ENCODE data around the gene UBE2S.
"Not testable (repeated sequence)": the region's sequence is repeated elsewhere in the genome, so short reads cannot be mapped to it uniquely, and the experiment has no call there.

UBE2S gene

DNA sequence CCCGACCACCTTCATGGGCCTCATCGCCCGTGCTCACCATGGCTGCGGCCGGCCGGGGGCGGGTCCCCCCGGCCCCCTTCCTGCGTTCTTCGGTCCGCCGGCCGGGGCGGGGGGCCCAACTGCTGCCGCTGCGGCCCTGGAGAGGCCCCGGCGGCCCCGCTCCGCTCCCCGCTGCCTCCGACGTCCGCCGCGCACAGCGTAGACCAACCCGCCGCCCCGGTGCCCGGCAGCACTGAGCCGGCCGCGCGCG is at the start of gene UBE2S:
UBE2S (minus strand) TSS at position 239 of the 250 bp plus-strand sequence; CDS start at position 40, 199 bp downstream.
- DNase-seq, result not testable (repeated sequence)

DNA sequence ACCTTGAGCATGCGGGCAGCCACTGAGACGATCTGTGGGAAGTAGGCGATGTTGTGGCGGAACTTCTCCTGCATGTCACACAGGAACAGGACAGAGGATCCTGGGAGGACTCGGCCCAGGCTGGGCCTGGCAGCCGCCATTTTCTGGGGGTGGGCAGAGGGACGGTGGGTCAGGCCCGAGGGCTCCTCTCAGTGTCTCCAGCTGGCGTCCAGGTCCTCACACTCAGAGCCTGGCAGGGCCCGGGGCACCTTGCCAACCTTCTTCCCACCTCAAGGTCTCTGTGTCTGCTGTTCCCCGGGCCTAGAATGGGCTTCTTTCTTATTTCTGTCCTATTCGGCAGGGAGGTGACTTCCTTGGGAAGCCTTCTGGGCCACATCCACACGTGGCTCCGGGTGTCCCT is 48.8 kb upstream of the UBE2S start:
- no peak for DNase-seq

DNA sequence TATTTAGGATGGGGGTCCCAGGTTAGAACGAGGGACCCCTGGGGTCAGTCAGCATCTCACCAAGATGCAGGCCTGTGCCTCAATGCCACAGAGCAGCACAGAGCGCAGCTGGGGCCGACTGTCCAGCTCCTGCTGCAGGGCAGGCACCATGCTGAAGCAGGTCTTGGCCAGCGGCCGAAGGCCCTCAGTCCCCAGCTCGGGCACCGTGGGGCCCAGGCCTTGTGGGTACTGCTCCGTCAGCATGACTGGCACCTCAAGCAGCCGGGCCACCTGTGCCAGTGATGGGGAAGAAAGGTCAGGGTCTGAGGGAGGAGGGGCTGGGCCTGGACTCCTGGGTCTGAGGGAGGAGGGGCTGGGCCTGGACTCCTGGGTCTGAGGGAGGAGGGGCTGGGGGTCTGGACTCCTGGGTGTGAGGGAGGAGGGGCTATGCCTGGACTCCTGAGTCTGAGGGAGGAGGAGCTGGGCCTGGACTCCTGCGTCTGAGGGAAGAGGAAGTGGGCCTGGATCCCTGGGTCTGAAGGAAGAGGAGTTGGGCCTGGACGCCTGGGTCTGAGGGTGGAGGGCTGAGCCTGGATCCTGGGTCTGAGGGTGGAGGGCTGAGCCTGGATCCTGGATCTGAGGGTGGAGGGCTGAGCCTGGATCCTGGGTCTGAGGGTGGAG is 48.1 kb upstream of the UBE2S start:
- DNase-seq, result no peak

DNA sequence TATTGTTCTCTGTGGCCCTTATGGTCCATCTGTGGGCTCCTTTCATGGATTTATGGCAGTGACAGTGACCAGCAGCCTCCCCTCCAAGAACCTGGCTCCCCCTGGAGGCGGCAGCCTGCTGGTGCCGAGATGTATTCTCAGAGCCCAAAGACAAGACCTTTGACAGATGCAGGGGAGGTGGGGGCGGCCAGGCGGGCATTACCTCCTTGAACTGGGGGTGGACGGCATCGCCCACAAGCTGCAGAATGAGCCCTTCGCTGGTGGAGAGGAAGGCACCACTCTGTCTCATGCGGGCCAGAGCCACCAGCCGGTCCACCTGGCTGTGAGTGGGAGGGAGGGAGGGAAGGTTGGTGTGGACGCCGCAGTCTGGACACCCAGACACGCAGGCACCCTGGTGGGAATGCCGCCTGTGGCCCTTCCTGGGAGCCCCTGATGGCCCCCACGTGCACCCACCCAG is 47.2 kb upstream of the UBE2S start:
- no peak for DNase-seq

DNA sequence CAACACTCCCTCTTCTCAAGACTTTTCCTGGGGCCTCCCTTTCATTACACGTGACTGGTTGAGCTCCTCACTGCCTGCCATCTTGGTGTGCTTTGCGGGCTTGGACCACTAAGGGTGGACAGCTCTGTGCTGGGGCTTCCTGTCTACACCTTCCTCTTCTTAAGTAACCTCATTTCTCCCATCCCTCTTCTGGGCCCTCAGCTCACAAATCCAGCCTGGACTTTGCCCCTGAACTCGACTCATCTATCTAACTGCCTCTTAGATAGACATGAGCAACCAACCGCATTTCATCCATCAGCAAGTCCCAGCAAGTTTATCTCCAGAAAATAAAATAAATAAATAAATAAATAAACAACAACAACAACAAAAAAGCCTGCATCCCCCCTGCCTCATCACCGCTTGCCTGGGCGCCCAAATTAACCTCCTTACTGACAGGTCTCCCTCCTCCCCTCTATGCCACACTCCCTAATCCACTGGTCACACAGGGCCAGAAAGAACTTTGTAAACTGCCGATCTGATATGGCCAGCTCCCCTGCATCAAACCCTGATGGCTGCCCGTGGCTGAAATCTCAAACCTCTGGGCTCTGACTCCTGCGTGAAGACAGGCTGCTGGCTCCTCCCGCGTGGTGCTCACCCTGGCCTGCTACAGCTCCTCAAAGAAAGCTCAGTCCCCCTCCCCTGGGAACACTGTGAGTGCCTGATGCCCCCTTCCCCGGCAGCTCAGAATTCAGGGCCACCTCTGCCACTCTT is 46.1 kb upstream of the UBE2S start:
- no peak for DNase-seq

DNA sequence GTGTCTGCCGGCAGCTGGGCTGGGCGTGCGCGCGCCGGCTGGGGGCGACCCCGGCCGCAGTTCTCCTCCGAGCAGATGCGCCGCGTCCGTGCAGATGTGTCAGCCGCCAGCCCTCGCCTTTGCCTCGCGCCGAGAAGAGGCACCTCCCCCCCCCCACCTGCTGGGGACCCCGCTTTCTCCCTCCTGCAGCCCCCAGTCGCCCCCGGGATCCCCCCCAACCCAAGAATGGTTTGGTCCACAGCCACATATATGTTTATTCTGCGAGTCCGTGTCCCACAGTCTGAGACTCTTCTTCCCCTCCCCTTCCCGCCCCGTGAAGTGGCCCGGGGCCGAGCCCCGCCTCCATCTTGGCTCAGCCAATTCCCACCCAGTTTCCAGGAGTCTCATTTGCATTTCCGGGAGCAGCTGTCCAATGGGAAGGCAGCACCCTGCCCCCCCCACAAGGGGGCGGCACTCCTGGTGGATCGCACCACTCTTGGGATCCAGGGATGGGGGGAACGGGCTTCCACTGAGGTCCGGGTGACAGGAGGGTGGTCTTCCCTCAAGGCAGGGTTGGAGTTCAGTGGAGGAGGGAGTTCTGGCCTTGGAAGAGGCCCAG is 45.3 kb upstream of the UBE2S start:
- peak; percentile 81 for DNase-seq

DNA sequence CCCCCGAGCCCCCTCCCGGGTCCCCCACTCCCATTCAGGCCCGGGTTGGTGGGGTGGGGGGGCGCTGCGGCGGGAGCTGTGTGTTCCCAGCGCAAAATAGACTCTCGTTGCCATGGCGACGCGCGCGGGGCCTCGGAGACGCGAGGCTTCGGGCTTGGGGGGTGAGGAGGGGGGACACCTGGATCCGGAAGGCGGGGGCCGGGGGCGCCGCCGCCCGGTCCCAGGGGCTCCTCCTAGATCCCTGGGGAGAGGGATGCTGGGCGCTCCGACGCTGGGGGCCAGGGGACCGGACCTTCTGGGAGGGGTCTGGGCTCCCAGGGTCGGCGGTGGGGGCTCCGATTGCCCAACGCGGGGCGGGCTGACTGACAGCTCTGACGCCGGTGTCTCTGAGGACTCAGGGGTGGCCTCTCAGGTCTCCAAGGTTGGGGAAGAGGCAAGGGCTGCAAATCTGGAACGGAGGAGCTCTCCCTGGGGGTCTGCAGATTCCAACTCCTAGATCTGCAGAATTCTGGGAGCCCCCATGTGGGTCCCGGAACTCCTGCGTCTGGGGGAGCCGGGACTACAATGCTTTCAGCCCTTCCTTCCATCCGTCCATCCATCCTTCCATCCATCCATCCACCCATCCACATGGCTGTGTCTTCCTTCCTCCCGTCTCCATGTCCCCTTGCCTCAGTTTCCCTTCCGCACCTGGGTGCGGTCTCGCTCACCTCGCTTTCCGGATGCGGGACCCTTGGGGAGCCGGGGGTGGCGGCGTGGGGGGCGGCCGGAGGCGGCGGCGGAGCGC is 44.6 kb upstream of the UBE2S start:
- no peak for DNase-seq

DNA sequence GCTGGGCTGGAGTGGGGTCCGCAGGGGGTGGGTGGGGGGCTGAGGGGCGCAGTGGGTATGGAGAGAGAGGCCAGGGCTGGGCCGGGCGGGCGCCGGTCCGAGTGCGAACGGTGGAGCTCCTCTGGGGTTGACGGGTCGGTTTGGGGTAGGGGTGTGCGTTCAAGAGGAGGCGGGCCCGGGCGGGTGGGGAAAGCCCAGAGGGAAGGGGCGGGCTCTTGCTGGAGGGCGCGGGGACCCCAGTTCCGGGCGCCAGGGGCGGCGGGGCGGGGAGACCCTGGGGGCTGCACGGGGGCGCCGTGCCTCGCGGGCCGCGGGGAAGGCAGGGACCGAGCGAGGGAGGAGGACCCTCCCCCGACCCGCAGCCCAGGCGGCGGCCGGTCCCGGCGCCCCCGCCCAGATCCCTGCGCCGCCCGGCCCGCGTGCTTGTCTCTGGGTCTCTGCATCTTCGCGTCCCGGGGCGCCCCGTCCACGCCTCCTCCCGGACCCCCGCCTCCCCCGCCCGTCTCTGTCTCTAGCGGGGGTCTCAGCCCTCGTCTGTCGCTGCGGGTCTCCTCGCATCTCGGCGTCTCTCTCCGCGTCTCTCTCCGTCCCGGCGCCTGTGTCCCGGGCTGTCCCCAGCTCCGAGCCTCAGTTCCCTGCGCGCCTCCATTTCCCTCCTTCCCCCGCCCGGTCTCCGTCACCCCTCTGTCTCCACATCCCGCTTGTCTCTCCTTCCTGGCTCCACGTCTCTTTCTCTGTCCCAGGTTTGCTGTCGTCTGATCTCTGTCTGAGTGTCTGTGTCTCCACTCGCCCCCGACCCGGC is 43.8 kb upstream of the UBE2S start:
- no peak for DNase-seq

DNA sequence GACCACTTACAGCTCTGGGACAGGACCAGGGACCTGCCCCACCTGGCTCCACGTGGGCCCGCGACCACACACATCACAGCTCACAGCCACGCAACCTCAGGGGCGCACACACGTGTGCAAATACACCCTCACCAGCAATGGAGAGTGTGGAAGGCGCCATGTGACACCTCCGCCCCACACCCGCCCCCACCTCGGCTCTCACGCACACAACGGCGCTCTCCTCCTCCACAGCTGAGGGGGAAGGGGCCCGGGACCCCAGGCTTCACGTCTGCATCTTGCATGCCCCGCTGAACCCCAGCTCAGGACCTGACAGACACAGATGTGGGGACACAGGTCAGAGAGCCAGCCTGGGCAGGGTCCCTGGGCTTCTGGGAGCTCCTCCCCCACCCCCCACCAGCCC is 41.9 kb upstream of the UBE2S start:
- DNase-seq, result no peak

DNA sequence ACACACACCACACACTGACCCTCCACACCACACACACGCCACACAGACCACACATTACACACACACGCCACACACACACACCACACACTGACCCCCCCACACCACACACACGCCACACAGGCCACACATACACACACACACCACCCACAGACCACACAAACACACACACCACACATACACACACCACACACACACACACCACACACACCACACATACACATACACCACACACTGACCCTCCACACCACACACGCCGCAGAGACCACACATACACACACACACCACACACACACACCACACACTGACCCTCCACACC is 40.5 kb upstream of the UBE2S start:
- DNase-seq, result not testable (repeated sequence)

DNA sequence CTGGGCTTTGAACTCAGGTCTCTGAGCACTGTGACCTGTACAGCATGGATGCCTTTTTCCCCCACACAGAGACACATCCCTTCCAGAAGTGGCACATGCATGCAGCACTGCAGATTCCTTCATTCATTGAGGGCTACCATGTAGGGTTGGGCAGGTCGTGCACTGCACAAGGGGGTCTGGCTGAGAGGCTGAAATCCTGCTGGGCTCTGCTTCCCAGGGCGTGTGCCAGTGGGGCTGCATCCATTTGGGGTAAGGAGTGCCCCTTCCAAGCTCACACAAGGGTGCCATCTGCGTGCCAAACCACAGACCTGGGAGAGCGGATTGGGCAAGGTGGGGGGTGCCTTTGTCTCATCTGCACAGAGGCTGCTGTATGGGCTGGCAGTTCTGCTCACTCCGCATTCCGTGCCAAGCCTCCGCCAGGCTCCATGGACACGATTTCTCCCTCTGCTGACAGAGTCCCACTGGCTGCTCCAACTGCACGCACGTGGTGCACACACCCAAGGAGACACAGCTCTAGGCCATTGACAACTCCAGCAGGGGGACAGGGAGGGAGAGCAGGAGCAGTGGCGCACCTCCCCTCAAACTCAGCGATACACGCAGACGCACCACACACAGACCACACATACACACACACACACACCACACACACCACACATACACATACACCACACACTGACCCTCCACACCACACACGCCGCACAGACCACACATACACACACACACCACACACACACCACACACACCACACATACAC is 40.0 kb upstream of the UBE2S start:
- peak; percentile 29 for DNase-seq

DNA sequence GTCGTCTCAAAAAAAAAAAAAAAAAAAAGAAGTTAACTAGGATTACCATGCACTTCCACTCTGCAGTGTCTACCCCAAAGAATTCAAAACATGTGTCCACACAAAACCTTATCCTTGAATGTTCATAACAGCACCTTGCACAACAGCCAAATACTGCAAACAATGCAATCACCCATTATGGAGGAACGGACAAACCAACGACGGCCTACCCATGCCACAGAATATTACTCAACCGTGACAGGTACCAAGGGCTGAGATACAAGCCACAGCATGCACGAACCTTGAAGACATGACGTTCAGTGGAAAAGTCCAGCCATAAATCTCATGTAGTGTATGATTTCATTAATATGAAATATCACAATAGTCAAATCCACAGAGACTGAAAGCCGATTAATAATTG is 38.5 kb upstream of the UBE2S start:
- DNase-seq, result no peak

DNA sequence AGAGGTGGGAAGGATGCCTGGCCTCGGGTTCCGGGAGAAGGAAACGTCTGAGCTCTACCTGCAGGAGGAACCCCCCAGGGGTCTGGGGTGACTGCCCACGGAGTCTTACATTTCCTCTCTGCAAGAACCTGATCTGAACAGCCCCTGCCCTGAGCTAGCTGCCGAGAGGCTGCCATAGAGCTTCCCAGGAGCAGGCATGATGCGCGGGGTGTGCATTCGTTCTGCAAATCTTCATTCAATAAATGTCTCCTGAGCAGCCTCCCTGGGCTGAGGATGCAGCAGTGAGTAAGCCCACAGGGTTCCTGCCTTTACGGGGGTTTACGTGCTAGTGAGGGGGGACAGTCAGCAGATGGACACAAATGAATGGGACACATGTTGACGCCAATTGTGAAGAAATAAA is 37.1 kb upstream of the UBE2S start:
- no peak for DNase-seq

DNA sequence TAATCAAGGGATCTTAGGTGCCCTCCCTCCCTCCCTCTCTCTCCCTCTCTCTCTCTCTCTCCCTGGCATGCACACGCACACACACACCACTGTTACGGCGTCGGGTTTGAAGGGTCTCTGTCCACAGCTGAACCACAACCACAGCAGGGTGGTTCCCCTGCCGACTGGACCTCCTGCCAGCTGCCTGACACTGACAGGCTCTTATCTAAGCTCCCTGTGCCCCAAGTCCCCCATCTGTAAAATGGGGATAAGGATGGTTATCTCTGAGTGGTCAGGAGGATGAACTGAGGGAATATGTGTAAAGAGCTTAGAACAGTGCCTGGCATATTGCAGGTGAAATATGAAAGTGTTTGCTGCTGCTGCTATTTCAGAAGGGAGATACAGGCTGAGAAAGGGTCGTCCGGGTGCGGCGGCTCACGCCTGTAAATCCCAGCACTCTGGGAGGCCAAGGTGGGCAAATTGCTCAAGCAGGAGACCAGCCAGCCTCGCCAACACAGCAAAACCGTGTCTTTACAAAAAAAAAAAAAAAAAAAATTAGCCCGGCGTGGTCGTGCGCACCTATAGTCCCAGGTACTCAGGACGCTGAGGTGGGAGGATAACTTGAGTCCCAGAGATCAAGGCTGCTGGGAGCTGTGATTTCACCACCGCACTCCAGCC is 36.4 kb upstream of the UBE2S start:
- DNase-seq, result no peak

DNA sequence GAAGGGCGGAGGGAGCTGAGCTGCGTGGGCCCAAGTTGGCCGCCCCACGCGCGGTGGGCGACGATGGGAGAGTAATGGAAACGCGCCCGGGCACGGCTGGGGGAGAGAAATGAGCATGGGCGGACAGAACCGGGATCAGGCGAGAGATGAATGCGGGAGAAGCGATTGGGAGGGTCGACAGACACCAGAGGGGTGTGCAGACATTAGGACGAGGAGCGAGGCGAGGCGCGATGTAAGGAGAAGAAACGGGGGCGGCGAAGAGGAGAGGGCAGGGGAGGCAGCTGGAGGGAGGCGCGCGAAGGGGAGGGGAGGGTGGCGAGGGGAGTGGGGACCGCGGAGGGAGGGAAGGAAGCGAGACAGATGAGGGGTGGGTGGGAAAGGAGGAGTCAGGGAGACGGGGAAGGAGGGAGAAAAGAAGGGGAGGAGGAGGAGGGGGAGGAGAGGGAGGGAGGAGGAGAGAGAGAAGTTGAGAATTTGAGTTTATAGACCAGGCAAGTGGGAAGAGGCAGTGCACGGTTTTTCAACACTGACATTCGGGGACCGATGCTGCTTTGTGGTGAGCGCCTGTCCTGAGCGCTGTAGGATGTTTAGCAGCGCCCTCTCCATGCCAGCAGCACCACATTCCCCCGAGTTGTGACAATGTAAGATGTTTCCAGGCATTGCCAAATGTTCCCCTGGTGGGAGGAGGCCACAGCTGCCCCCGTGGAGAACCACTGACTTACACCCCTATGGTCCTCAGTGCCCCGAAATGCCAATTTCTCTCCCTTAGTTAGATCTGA is 35.6 kb upstream of the UBE2S start, which contains the start of gene SHISA7:
SHISA7 (minus strand) TSS at position 256 of the 779 bp plus-strand sequence. CDS start 437 bp downstream, outside the sequence.
- no peak for DNase-seq

DNA sequence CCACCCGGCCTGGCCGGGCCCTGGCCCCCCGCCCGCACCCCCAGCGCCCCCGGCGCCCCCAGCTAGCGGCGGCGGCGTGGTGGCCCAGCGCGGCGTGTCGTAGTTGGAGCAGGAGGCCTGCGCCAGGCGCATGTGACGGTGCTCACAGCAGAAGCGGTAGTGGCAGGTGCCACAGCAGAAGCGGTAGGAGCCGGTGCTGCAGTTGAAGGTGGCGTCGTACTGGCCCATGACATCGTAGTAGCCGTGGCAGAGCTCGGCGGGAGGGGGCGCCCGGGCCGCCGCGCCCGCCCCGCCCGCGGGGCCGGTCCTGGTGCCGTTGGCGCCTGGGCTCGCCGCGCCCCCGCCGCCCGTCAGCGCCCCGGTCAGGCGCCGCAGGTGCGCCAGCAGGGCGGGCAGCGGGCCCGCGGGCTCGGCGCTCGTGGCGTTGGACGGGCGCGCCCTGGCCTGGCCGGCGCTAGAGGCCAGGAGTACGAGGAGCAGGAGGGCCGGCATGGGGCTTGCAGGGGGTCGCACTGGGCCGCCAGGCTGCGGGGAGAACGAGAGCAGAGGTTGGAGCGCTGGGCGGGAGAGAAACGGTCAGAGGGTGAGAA is 34.9 kb upstream of the UBE2S start:
- no peak for DNase-seq

DNA sequence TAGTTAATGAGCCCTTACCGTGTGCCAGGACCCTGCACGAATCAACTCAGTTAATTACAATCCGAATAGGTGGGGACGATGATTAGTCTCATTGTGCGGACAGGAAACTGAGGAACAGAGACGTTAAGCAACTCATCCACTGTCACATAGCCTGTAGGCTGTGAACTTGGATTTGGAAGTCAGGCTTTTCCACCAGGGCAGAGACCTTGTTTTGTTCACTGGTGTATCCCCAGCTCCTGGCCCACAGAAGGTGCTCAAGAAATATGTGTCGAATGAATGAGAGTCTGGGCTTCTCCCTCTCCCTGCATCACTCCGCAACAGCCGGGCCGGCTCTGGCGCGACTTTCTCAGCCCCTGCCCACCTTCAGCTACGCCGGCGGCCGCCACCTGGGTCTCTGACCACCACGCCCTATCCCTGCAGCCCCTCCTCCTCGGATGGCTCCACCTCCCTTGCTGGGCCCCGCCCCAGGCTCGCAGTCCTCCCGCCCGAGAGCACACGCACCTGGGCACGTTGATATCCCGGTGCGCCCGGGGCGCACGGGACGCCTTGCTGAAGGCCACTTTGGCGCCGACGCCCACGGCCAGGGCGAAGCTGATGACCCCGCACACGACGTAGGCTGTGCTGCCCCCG is 34.2 kb upstream of the UBE2S start:
- peak; percentile 32 for DNase-seq

DNA sequence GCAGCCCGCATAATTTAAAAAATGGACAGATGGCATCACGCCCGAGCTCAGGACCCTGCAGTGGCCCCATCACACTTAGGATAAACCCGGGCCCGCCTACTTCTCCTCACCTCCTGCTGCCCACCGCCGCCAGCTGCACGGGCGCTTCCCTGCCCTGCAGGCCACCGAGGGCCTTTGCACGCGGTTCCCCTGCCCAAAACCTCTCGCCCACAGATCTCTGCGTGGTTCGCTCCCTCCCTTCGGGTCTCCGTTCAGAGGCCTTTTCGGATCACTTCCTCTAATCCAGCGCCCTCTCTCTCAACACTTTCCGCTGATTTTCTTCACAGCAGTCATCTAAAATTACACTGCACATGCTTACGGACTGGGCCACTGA is 33.7 kb upstream of the UBE2S start:
- no peak for DNase-seq

DNA sequence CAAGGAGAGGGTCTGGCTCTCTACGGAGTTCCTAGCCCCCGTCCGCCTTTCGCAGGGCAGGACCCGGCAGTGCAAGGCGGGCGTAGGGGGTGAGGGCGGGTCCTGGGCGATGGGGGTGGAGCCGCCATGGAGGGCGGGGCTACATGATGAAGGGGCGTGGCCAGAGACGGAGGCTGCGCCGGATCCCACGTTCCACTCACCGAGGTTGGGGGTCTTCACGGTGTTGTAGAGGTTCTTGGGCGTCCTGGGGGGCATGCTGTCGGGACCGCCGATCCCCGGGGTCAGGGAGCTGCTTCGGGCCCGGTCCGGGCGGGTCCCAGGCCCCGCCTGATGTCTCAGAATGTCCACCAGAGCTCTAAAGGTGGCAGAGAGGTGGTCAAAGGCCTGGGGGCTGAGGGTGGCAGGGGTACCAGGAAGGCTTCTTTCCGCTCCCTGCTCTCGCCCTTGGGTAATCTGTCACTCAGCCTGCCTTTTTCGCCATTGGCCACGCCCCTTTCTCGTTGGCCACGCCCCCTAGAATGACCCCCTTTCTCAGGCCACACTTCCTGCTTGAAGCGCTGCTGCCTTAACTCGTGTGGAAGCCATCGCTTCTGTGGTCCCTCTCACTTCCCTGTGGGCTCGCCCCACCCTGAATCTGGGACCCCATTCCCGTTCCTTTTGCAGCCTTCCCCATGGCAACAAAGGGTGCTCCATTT is 33.0 kb upstream of the UBE2S start:
- DNase-seq, result peak; percentile 37
